Measurements from ENCODE around the gene SLC22A16. TPM values are rescaled to one million over a fixed set of nuclear protein-coding genes. Genes with fewer than 3 reads are reported as not detected.

The SLC22A16 gene
- total RNA-seq, result not detected in 2 replicates
- polyA plus RNA-seq, result not detected in 2 replicates

GRCh38 chr6:110476046-110476849 lies at the start of gene SLC22A16:
TSS of gene SLC22A16 (minus strand) at chr6:110476613. CDS start at chr6:110476574, 39 bp downstream.
- DNase-seq (ENCODE audit: low spot score), result no peak
- H4K20me1 ChIP-seq (ENCODE audit: insufficient read depth, poor library complexity, severe bottlenecking), result no peaks in the 10 kb centered on the region
- no peaks in the 10 kb centered on the region for H3K36me3 ChIP-seq (replicated peaks; ENCODE audit: insufficient read depth, low read depth)
- no peak within 1 kb of the TSS for H3K4me2 ChIP-seq
- H2AFZ ChIP-seq, result no peak within 1 kb of the TSS
- H3K9me2 ChIP-seq (replicated peaks; ENCODE audit: insufficient read depth), result no peaks in the 10 kb centered on the region
- H3K9me3 ChIP-seq (ENCODE audit: low read depth), result no peaks in the 10 kb centered on the region
- WGBS (ENCODE audit: low lambda C conversion rate, missing lambda C conversion rate), result 99% methylated on average over 31 of the region's 85 CpGs
- H3K4me3 ChIP-seq, result no peak within 1 kb of the TSS
- no peaks in the 10 kb centered on the region for H3K27me3 ChIP-seq
- H3K4me1 ChIP-seq (ENCODE audit: insufficient read depth), result no peaks in the 10 kb centered on the region
- no peaks in the 10 kb centered on the region for H3K79me2 ChIP-seq
- H3K27ac ChIP-seq, result no peak within 1 kb of the TSS
- TF ChIP-seq CTCF (IDR thresholded peaks at IDR 0.05; ENCODE audit: poor library complexity), result no peak
- TF ChIP-seq EZH2 (IDR thresholded peaks at IDR 0.05; ENCODE audit: borderline replicate concordance), result no peak
- no peak for TF ChIP-seq EZH2phosphoT487 (IDR thresholded peaks at IDR 0.05; ENCODE audit: low read depth, severe bottlenecking, unreplicated experiment)

- H4K20me1 ChIP-seq (ENCODE audit: insufficient read depth, poor library complexity, severe bottlenecking), result no peaks in the 10 kb centered on the region
- 74% methylated on average over 4 of the region's 4 CpGs for WGBS (ENCODE audit: low lambda C conversion rate, missing lambda C conversion rate)
- TF ChIP-seq EZH2phosphoT487 (IDR thresholded peaks at IDR 0.05; ENCODE audit: low read depth, severe bottlenecking, unreplicated experiment) (no peak), EZH2 (IDR thresholded peaks at IDR 0.05; ENCODE audit: borderline replicate concordance) (no peak), CTCF (IDR thresholded peaks at IDR 0.05; ENCODE audit: poor library complexity) (no peak)
- H2AFZ ChIP-seq, result no peak overlapping the region
- no peaks in the 10 kb centered on the region for H3K79me2 ChIP-seq
- no peak overlapping the region for H3K4me3 ChIP-seq
- no peaks in the 10 kb centered on the region for H3K36me3 ChIP-seq (replicated peaks; ENCODE audit: insufficient read depth, low read depth)
- peaks cover 14% of the 10 kb centered on the region for H3K4me1 ChIP-seq (ENCODE audit: insufficient read depth)
- H3K27me3 ChIP-seq, result no peaks in the 10 kb centered on the region
- H3K9me2 ChIP-seq (replicated peaks; ENCODE audit: insufficient read depth), result no peaks in the 10 kb centered on the region
- no peak overlapping the region for H3K27ac ChIP-seq
- H3K9me3 ChIP-seq (ENCODE audit: low read depth), result no peaks in the 10 kb centered on the region
- H3K4me2 ChIP-seq, result no peak overlapping the region
- DNase-seq (ENCODE audit: low spot score), result peak; percentile 1
Measured at GRCh38 chr6:110525001-110525400, 48.6 kb upstream of the SLC22A16 start.

GRCh38 chr6:110524305-110524704 lies 47.9 kb upstream of the SLC22A16 start:
- no peak overlapping the region for H3K4me3 ChIP-seq
- no peak overlapping the region for H2AFZ ChIP-seq
- TF ChIP-seq EZH2phosphoT487 (IDR thresholded peaks at IDR 0.05; ENCODE audit: low read depth, severe bottlenecking, unreplicated experiment) (no peak), EZH2 (IDR thresholded peaks at IDR 0.05; ENCODE audit: borderline replicate concordance) (no peak), CTCF (IDR thresholded peaks at IDR 0.05; ENCODE audit: poor library complexity) (no peak)
- no peaks in the 10 kb centered on the region for H4K20me1 ChIP-seq (ENCODE audit: insufficient read depth, poor library complexity, severe bottlenecking)
- no peaks in the 10 kb centered on the region for H3K36me3 ChIP-seq (replicated peaks; ENCODE audit: insufficient read depth, low read depth)
- no peaks in the 10 kb centered on the region for H3K27me3 ChIP-seq
- H3K79me2 ChIP-seq, result no peaks in the 10 kb centered on the region
- no peak overlapping the region for H3K27ac ChIP-seq
- no peak overlapping the region for H3K4me2 ChIP-seq
- H3K4me1 ChIP-seq (ENCODE audit: insufficient read depth), result peaks cover 11% of the 10 kb centered on the region
- no peaks in the 10 kb centered on the region for H3K9me2 ChIP-seq (replicated peaks; ENCODE audit: insufficient read depth)
- H3K9me3 ChIP-seq (ENCODE audit: low read depth), result no peaks in the 10 kb centered on the region
- WGBS (ENCODE audit: low lambda C conversion rate, missing lambda C conversion rate), result 50% methylated on average over 2 of the region's 2 CpGs
- peak; percentile 2 for DNase-seq (ENCODE audit: low spot score)
